Keratinocyte (primary cell): ENCODE data around the gene LPAR1. TPM values are rescaled to one million over a fixed set of nuclear protein-coding genes. Genes with fewer than 3 reads are reported as not detected.

ENCODE experiments used
- DNase-seq: peaks from one replicate; pipeline ENCODE4 v3.0.0-alpha.2; 2011; ENCODE audit warnings: low read depth, missing footprints, low spot score
- FAIRE-seq: peaks from 2 replicates; lab custom pipeline; 2011; peaks lifted over from hg19 to GRCh38; lab: Jason Lieb, UNC
- H2AFZ ChIP-seq: 2 replicates; pipeline ENCODE4 v1.6.0; 2012; ENCODE audit warnings: low read length, control low read depth, inconsistent platforms; ENCODE audit not compliant: control insufficient read depth
- H3K27ac ChIP-seq: 2 replicates; pipeline ENCODE4 v1.5.1; 2011; ENCODE audit warnings: low read length; ENCODE audit not compliant: control insufficient read depth, insufficient read depth
- H3K27me3 ChIP-seq: 3 replicates; pipeline ENCODE4 v1.6.0; 2011; ENCODE audit warnings: low read length; ENCODE audit not compliant: control insufficient read depth, insufficient read depth; ENCODE audit errors: extremely low read depth
- H3K36me3 ChIP-seq, 2 experiments: 2 replicates in 1 of 2; 3 replicates in 1 of 2; pipeline ENCODE4 v1.5.1; 2011; ENCODE audit warnings: low read length in 2 of 2, mild to moderate bottlenecking in 1 of 2; ENCODE audit not compliant: control insufficient read depth in 2 of 2, insufficient read depth in 2 of 2; ENCODE audit errors: extremely low read depth in 1 of 2
- H3K4me1 ChIP-seq: 3 replicates; pipeline ENCODE4 v1.5.1; 2011; ENCODE audit warnings: low read length; ENCODE audit not compliant: control insufficient read depth, insufficient read depth; ENCODE audit errors: extremely low read depth
- H3K4me2 ChIP-seq: 3 replicates; pipeline ENCODE4 v1.6.0; 2011; ENCODE audit warnings: low read depth, low read length; ENCODE audit not compliant: control insufficient read depth, insufficient read depth; ENCODE audit errors: extremely low read depth
- H3K4me3 ChIP-seq, 3 experiments: fragments of 200-600 bp in 1 of 3; sonication (generic) in 1 of 3; 2 replicates in 2 of 3; 3 replicates in 1 of 3; pipeline ENCODE4 v1.5.1; 2011 to 2016; ENCODE audit warnings: low read length in 3 of 3, mild to moderate bottlenecking in 3 of 3, control low read depth in 2 of 3, inconsistent platforms in 1 of 3, low read depth in 1 of 3, mixed read lengths in 1 of 3, mixed run types in 1 of 3, moderate library complexity in 1 of 3; ENCODE audit not compliant: control insufficient read depth in 2 of 3, insufficient read depth in 2 of 3; ENCODE audit errors: extremely low read depth in 1 of 3
- H3K79me2 ChIP-seq: 2 replicates; pipeline ENCODE4 v1.6.0; 2012; ENCODE audit warnings: low read length; ENCODE audit not compliant: control insufficient read depth, insufficient read depth
- H3K9ac ChIP-seq: 3 replicates; pipeline ENCODE4 v1.6.0; 2011; ENCODE audit warnings: low read length; ENCODE audit not compliant: control insufficient read depth, insufficient read depth; ENCODE audit errors: extremely low read depth
- H3K9me1 ChIP-seq: 3 replicates; pipeline ENCODE4 v1.6.0; 2011; ENCODE audit warnings: low read length; ENCODE audit not compliant: control insufficient read depth, insufficient read depth; ENCODE audit errors: extremely low read depth
- H3K9me3 ChIP-seq: 2 replicates; pipeline ENCODE4 v1.5.1; 2012; ENCODE audit warnings: low read depth, low read length; ENCODE audit not compliant: control insufficient read depth
- H4K20me1 ChIP-seq: 3 replicates; pipeline ENCODE4 v1.6.0; 2011; ENCODE audit warnings: low read length; ENCODE audit not compliant: control insufficient read depth, insufficient read depth; ENCODE audit errors: extremely low read depth
- EZH2 ChIP-seq: IDR thresholded peaks from one replicate; pipeline ENCODE4 v1.6.1; 2012; ENCODE audit warnings: inconsistent platforms, mild to moderate bottlenecking, low read length, moderate library complexity
- dilution Hi-C: fragments of 300-500 bp; cut with MboI; formaldehyde crosslinking; loops from one replicate; pipeline ENCODE4 v1.7.0; 2020; ENCODE audit warnings: low sequenced_read_pairs; ENCODE audit not compliant: extremely low pct_ligation_motif_present
- polyA plus RNA-seq, 5 experiments: library from polyadenylated mRNA; depleted of rRNA in 3 of 5; stranded (reverse) in 3 of 5; stranded (forward) in 1 of 5; unstranded in 1 of 5; fragments of >200 nt; gene quantifications; 1 replicate in 1 of 5; 2 replicates in 3 of 5; 3 replicates in 1 of 5; pipeline versions ENCODE4 v1.2.1 to v1.2.3, GENCODE V29; 2011 to 2012; ENCODE audit warnings: missing spikeins in 2 of 5, low read depth in 1 of 5, low replicate concordance in 1 of 5
- TF ChIP-seq, protein P1 (sequence below), 3 experiments: IDR thresholded peaks in 1 of 3; conservative IDR thresholded peaks in 1 of 3; optimal IDR thresholded peaks in 1 of 3; 2 replicates in 2 of 3; 3 replicates in 1 of 3; pipeline versions ENCODE3 to v1.5.1; 2011; ENCODE audit warnings: low read length in 3 of 3, mild to moderate bottlenecking in 3 of 3, moderate library complexity in 2 of 3, control low read depth in 1 of 3, inconsistent platforms in 1 of 3; ENCODE audit not compliant: insufficient read depth in 2 of 3; ENCODE audit errors: extremely low read depth in 1 of 3

Gene LPAR1
- polyA plus RNA-seq, 1 donor (not counting 4 experiments of a cell fraction or from before 2014, with no cell fraction given) = 43.2 TPM

GRCh38 chr9:110950041-110950645 is 88.1 kb downstream of the LPAR1 start:
- H2AFZ ChIP-seq = no peak overlapping the region
- no peaks in the 10 kb centered on the region for H3K27me3 ChIP-seq
- H3K4me1 ChIP-seq = peaks cover 13% of the 10 kb centered on the region
- no peak overlapping the region for H3K4me3 ChIP-seq
- DNase-seq = no peak
- H3K9ac ChIP-seq = no peak overlapping the region
- H3K27ac ChIP-seq = no peak overlapping the region
- dilution Hi-C loops = no loop called here
- peaks cover 27% of the 10 kb centered on the region for H3K79me2 ChIP-seq
- peaks cover 0 to 1% of the 10 kb centered on the region in 2 experiments for H3K36me3 ChIP-seq
- TF ChIP-seq, protein P1, sequence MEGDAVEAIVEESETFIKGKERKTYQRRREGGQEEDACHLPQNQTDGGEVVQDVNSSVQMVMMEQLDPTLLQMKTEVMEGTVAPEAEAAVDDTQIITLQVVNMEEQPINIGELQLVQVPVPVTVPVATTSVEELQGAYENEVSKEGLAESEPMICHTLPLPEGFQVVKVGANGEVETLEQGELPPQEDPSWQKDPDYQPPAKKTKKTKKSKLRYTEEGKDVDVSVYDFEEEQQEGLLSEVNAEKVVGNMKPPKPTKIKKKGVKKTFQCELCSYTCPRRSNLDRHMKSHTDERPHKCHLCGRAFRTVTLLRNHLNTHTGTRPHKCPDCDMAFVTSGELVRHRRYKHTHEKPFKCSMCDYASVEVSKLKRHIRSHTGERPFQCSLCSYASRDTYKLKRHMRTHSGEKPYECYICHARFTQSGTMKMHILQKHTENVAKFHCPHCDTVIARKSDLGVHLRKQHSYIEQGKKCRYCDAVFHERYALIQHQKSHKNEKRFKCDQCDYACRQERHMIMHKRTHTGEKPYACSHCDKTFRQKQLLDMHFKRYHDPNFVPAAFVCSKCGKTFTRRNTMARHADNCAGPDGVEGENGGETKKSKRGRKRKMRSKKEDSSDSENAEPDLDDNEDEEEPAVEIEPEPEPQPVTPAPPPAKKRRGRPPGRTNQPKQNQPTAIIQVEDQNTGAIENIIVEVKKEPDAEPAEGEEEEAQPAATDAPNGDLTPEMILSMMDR (optimal IDR thresholded peaks at IDR 0.05 in 1 of 3, IDR thresholded peaks at IDR 0.05 in 1 of 3, conservative IDR thresholded peaks at IDR 0.05 in 1 of 3; ENCODE audit: extremely low read depth in 1 of 3, insufficient read depth in 2 of 3, low read length in 3 of 3) = no peak
- no peak for TF ChIP-seq EZH2
- H3K9me1 ChIP-seq = peaks cover 2% of the 10 kb centered on the region
- peaks cover 6% of the 10 kb centered on the region for H4K20me1 ChIP-seq
- H3K4me2 ChIP-seq = no peak overlapping the region
- no peaks in the 10 kb centered on the region for H3K9me3 ChIP-seq
- no peak for FAIRE-seq

DNA sequence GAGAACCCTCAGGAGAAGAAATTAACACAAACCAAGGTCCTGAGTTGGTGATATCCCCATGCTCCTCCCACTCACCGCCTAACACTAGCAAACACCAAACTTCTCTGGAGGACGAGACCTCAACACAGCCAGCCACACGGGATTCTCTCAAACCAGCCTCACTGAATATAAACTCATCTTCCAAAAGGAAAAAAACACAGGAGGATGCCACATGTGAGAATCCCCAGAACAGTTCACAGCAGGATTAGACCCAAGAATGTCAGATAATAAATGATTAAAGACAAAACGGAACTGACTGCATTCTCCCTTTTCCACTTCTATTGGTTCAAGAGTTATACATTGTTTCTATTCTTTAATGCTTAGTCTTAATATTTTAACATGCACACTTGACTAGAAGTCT is 89.2 kb downstream of the LPAR1 start:
- Histone ChIP-seq H4K20me1 (peaks cover 6% of the 10 kb centered on the region), H2AFZ (no peak overlapping the region), H3K27me3 (no peaks in the 10 kb centered on the region), H3K4me3 (no peak overlapping the region), H3K9me3 (no peaks in the 10 kb centered on the region), H3K36me3 (peaks cover 0 to 1% of the 10 kb centered on the region in 2 experiments), H3K79me2 (peaks cover 23% of the 10 kb centered on the region), H3K27ac (no peak overlapping the region), H3K9ac (no peak overlapping the region), H3K9me1 (peaks cover 2% of the 10 kb centered on the region), H3K4me1 (peaks cover 13% of the 10 kb centered on the region), H3K4me2 (no peak overlapping the region)
- DNase-seq (no peak), FAIRE-seq (no peak)
- TF ChIP-seq, protein P1 (optimal IDR thresholded peaks at IDR 0.05 in 1 of 3, IDR thresholded peaks at IDR 0.05 in 1 of 3, conservative IDR thresholded peaks at IDR 0.05 in 1 of 3; ENCODE audit: extremely low read depth in 1 of 3, insufficient read depth in 2 of 3, low read length in 3 of 3) = no peak
- dilution Hi-C loops = no loop called here
